Body of pancreas (tissue), 4 donors: ENCODE measurements around the gene CIAO2B.
A peak's percentile ranks its signal among the peaks of the same experiment; 100 is the strongest.

Experiments
- POLR2A ChIP-seq, 3 donors: fragments of 450-650 bp; IDR thresholded peaks; one replicate each; pipeline ENCODE4 v1.6.1; 2016; ENCODE audit warnings: antibody characterized with exemption in 3 of 3, mild to moderate bottlenecking in 2 of 3
- TF ChIP-seq, protein P1 (sequence below), 7 experiments: fragments of 450-650 bp in 4 of 7; fragments of 200-600 bp in 3 of 7; sonication (generic) in 3 of 7; IDR thresholded peaks; one replicate each; pipeline ENCODE4 v1.5.1; 2016 to 2019; ENCODE audit warnings: antibody characterized with exemption in 7 of 7

DNA sequence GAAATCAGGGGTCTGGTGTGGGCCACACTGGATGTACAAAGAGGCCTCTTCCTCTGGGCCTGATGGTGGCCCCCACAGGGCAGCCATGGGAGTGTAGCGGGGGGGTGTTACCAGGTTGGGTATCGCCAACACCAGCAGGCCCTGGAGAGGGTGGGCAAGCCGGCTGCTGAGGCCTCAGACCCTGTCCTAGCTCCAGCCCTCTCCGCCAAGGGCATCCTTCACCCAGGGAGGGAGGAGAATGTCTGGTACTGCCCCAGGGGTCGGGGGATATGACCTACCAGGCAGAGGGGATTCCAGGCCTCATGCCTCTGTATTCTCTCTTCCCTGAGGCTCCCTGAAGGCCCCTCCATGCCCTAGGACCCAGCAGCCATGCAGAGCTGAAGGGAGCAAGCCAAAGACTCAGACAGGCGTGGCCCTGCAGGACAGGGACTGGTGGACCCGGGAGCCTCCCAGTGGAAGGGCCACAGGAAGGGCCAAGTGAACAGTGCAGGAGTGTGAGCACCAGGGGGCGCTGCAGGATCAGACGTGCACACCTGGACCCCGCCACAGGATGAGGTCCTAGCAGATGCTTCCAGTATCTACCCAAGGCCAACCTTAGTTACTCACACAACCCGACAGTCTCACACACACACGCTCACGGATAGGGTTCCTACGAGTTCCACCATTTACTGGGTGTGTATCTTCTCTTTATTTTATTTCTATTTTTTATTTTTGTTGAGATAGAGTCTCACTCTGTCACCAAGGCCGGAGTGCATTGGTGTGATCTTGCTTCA is 43.3 kb upstream of the CIAO2B start:
- TF ChIP-seq POLR2A (IDR thresholded peaks at IDR 0.05), result no peak
- TF ChIP-seq, protein P1, sequence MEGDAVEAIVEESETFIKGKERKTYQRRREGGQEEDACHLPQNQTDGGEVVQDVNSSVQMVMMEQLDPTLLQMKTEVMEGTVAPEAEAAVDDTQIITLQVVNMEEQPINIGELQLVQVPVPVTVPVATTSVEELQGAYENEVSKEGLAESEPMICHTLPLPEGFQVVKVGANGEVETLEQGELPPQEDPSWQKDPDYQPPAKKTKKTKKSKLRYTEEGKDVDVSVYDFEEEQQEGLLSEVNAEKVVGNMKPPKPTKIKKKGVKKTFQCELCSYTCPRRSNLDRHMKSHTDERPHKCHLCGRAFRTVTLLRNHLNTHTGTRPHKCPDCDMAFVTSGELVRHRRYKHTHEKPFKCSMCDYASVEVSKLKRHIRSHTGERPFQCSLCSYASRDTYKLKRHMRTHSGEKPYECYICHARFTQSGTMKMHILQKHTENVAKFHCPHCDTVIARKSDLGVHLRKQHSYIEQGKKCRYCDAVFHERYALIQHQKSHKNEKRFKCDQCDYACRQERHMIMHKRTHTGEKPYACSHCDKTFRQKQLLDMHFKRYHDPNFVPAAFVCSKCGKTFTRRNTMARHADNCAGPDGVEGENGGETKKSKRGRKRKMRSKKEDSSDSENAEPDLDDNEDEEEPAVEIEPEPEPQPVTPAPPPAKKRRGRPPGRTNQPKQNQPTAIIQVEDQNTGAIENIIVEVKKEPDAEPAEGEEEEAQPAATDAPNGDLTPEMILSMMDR (IDR thresholded peaks at IDR 0.05), result peak; percentile 89 to 99 (median 96)
